Neuronal stem cell (in vitro differentiated cells): ENCODE measurements around the gene LIN54.

ENCODE experiments used
- DNase-seq: peaks from one replicate; pipeline ENCODE4 v3.0.0-alpha.2; 2013; ENCODE audit warnings: low spot score
- H2AFZ ChIP-seq: one replicate; pipeline ENCODE4 v1.6.1; 2013; ENCODE audit warnings: mild to moderate bottlenecking, low read length, inconsistent platforms
- H2AK5ac ChIP-seq: 2 replicates; pipeline ENCODE4 v1.6.1; 2013; ENCODE audit warnings: low read depth, mild to moderate bottlenecking, inconsistent platforms, low read length, moderate library complexity, mixed read lengths
- H2BK120ac ChIP-seq: 2 replicates; pipeline ENCODE4 v1.6.1; 2013; ENCODE audit warnings: low read depth, mild to moderate bottlenecking, inconsistent platforms, low read length, moderate library complexity, mixed read lengths
- H2BK12ac ChIP-seq: one replicate; pipeline ENCODE4 v1.6.1; 2013; ENCODE audit warnings: low read length, inconsistent platforms
- H2BK15ac ChIP-seq: 2 replicates; pipeline ENCODE4 v1.6.1; 2013; ENCODE audit warnings: mild to moderate bottlenecking, low read length, inconsistent platforms, mixed read lengths
- H2BK5ac ChIP-seq: one replicate; pipeline ENCODE4 v1.6.1; 2013; ENCODE audit warnings: inconsistent platforms, mild to moderate bottlenecking, low read length, moderate library complexity
- H3K14ac ChIP-seq: one replicate; pipeline ENCODE4 v1.6.1; 2013; ENCODE audit warnings: low read length, inconsistent platforms
- H3K18ac ChIP-seq: 2 replicates; pipeline ENCODE4 v1.6.1; 2013; ENCODE audit warnings: low read length, inconsistent platforms
- H3K23ac ChIP-seq: 2 replicates; pipeline ENCODE4 v1.6.1; 2013; ENCODE audit warnings: low read depth, mild to moderate bottlenecking, mixed read lengths, low read length, inconsistent platforms; ENCODE audit not compliant: poor library complexity
- H3K27ac ChIP-seq: replicated peaks from 3 replicates; pipeline ENCODE4 v1.5.1; 2013; ENCODE audit warnings: low read length, inconsistent platforms
- H3K27me3 ChIP-seq, 3 experiments: 2 replicates each; pipeline ENCODE4 v1.6.1; 2013; ENCODE audit warnings: low read length in 3 of 3, mild to moderate bottlenecking in 2 of 3, inconsistent platforms in 1 of 3, low read depth in 1 of 3, mixed read lengths in 1 of 3, moderate library complexity in 1 of 3; ENCODE audit not compliant: control insufficient read depth in 3 of 3, insufficient read depth in 3 of 3
- H3K36me3 ChIP-seq, 2 donors: replicated peaks in 1 of 2; 2 replicates each; pipeline ENCODE4 v1.6.1; 2013; ENCODE audit warnings: low read length in 2 of 2; ENCODE audit not compliant: control insufficient read depth in 2 of 2, insufficient read depth in 2 of 2
- H3K4ac ChIP-seq: 2 replicates; pipeline ENCODE4 v1.6.1; 2013; ENCODE audit warnings: inconsistent platforms, mild to moderate bottlenecking, low read length, moderate library complexity
- H3K4me1 ChIP-seq, 2 donors: 1 replicate in 1 of 2; 2 replicates in 1 of 2; pipeline ENCODE4 v1.6.1; 2013; ENCODE audit warnings: low read length in 2 of 2, low read depth in 1 of 2; ENCODE audit not compliant: control insufficient read depth in 2 of 2, insufficient read depth in 1 of 2
- H3K4me2 ChIP-seq: one replicate; pipeline ENCODE4 v1.6.1; 2013; ENCODE audit warnings: mild to moderate bottlenecking, low read length, inconsistent platforms; ENCODE audit not compliant: insufficient read depth, poor library complexity, severe bottlenecking
- H3K4me3 ChIP-seq, 2 donors: 2 replicates each; pipeline ENCODE4 v1.5.1; 2013; ENCODE audit warnings: low read length in 2 of 2, mild to moderate bottlenecking in 2 of 2, inconsistent platforms in 1 of 2, moderate library complexity in 1 of 2
- H3K79me1 ChIP-seq: one replicate; pipeline ENCODE4 v1.6.1; 2013; ENCODE audit warnings: low read depth, mild to moderate bottlenecking, inconsistent platforms, low read length, moderate library complexity
- H3K9ac ChIP-seq: one replicate; pipeline ENCODE4 v1.6.1; 2013; ENCODE audit warnings: mild to moderate bottlenecking, low read depth, low read length, inconsistent platforms; ENCODE audit not compliant: poor library complexity
- H3K9me3 ChIP-seq, 2 donors: replicated peaks in 1 of 2; 2 replicates each; pipeline versions ENCODE3 to v1.6.1; 2013; ENCODE audit warnings: low read length in 2 of 2, mild to moderate bottlenecking in 2 of 2, inconsistent platforms in 1 of 2, low read depth in 1 of 2, mixed read lengths in 1 of 2, moderate library complexity in 1 of 2; ENCODE audit not compliant: control insufficient read depth in 2 of 2, insufficient read depth in 1 of 2
- H4K8ac ChIP-seq: one replicate; pipeline ENCODE4 v1.6.1; 2013; ENCODE audit warnings: low read depth, mild to moderate bottlenecking, inconsistent platforms, low read length, moderate library complexity
- H4K91ac ChIP-seq: one replicate; pipeline ENCODE4 v1.6.1; 2013; ENCODE audit warnings: low read length, low read depth, mild to moderate bottlenecking, inconsistent platforms; ENCODE audit not compliant: poor library complexity
- WGBS, 2 donors: extraction: QIAGEN DNeasy Blood & Tissue Kit; methylation state at CpG; one replicate each; pipeline ENCODE4 v1.1.7; 2013; ENCODE audit warnings: missing lambda C conversion rate in 2 of 2, mixed read lengths in 1 of 2; ENCODE audit not compliant: insufficient read length in 2 of 2, insufficient replicate concordance in 1 of 2; ENCODE audit errors: extremely low coverage in 2 of 2; 5-methylcytosine and 5-hydroxymethylcytosine counted together

Gene LIN54

DNA sequence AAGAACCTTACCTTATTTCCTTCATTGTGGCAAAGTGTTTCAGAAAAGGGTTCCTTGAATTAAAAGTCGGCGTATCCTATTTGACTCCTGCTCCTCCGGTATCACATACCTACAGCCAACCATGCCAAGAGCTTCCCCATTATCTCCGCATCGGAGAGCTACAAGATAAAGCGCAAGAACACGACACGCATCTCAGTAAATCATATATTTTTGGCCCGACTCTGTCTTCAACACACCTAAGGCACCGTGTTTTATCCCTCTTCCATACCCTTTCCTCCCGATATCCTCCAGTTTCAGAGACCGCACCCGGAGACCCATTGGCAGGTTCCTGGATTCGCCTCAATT, 110.6 kb downstream of the LIN54 start:
- Histone ChIP-seq H3K4me2 (peak overlapping the region; percentile 47), H3K4ac (no peak overlapping the region), H3K9ac (no peak overlapping the region), H3K23ac (no peak overlapping the region), H3K14ac (no peak overlapping the region), H2BK12ac (no peak overlapping the region), H3K4me1 (peaks cover 0 to 7% of the 10 kb centered on the region in 2 donors), H3K27ac (peak overlapping the region; percentile 88), H3K36me3 (peaks cover 4 to 58% of the 10 kb centered on the region in 2 donors), H2BK5ac (peak overlapping the region; percentile 90), H3K9me3 (no peaks in the 10 kb centered on the region), H2BK120ac (no peak overlapping the region), H2AFZ (peak overlapping the region; percentile 94), H3K27me3 (no peaks in the 10 kb centered on the region), H4K8ac (no peak overlapping the region), H2AK5ac (no peak overlapping the region), H3K4me3 (peak overlapping the region; percentile 91), H3K79me1 (no peaks in the 10 kb centered on the region), H2BK15ac (no peak overlapping the region), H3K18ac (peak overlapping the region; percentile 53), H4K91ac (no peak overlapping the region)
- peak; percentile 42 for DNase-seq
- WGBS, 2 donors = no CpG with 5 or more reads among the region's 14 CpGs

DNA sequence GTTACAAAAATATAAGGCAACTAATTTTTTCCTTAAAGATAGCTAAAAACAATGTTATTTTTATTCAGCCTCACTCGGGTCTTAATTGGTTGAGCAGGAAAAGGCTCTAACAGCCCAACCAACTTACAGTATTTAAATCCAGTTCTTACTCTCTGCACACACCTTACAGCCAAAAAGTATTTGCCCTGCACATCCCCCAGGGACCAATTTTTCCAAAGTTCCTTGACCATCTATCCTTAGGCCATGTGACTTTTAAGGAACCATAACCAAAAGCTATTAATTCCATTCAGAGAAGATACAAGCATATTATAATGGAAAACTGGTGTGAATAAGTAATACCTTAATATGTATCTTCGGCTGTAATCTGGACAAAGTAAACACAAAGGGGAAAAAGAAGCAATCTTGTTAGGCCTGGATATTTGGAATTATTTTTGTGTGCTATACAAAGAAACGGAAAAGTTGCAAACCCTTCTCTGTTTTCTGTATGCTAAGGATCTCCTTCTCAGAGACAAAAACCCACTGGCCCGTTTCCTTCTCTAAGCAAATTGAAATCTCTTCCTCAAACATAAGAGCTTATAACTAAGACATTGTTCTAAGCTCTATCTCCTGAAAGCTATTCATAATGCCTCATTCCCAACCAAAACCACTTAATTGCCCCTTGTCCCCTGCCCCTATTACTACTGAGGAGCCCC, 111.1 kb downstream of the LIN54 start:
- no peak overlapping the region for H3K9ac ChIP-seq
- H2AFZ ChIP-seq = peak overlapping the region; percentile 94
- H2BK12ac ChIP-seq = no peak overlapping the region
- H3K36me3 ChIP-seq = peaks cover 4 to 58% of the 10 kb centered on the region in 2 donors
- no peak overlapping the region for H4K91ac ChIP-seq
- H3K4me3 ChIP-seq = peak overlapping the region; percentile 91
- H3K9me3 ChIP-seq = no peaks in the 10 kb centered on the region
- no peak for DNase-seq
- H3K18ac ChIP-seq = no peak overlapping the region
- peaks cover 0 to 7% of the 10 kb centered on the region in 2 donors for H3K4me1 ChIP-seq
- no peak overlapping the region for H2BK5ac ChIP-seq
- no CpG with 5 or more reads among the region's 4 CpGs for WGBS, 2 donors
- H2AK5ac ChIP-seq = no peak overlapping the region
- H3K27ac ChIP-seq = peak overlapping the region; percentile 88
- no peak overlapping the region for H4K8ac ChIP-seq
- peak overlapping the region; percentile 57 for H3K4me2 ChIP-seq
- H3K27me3 ChIP-seq = no peaks in the 10 kb centered on the region
- no peak overlapping the region for H2BK15ac ChIP-seq
- H3K4ac ChIP-seq = no peak overlapping the region
- no peak overlapping the region for H2BK120ac ChIP-seq
- no peak overlapping the region for H3K23ac ChIP-seq
- no peak overlapping the region for H3K14ac ChIP-seq
- H3K79me1 ChIP-seq = no peaks in the 10 kb centered on the region

DNA sequence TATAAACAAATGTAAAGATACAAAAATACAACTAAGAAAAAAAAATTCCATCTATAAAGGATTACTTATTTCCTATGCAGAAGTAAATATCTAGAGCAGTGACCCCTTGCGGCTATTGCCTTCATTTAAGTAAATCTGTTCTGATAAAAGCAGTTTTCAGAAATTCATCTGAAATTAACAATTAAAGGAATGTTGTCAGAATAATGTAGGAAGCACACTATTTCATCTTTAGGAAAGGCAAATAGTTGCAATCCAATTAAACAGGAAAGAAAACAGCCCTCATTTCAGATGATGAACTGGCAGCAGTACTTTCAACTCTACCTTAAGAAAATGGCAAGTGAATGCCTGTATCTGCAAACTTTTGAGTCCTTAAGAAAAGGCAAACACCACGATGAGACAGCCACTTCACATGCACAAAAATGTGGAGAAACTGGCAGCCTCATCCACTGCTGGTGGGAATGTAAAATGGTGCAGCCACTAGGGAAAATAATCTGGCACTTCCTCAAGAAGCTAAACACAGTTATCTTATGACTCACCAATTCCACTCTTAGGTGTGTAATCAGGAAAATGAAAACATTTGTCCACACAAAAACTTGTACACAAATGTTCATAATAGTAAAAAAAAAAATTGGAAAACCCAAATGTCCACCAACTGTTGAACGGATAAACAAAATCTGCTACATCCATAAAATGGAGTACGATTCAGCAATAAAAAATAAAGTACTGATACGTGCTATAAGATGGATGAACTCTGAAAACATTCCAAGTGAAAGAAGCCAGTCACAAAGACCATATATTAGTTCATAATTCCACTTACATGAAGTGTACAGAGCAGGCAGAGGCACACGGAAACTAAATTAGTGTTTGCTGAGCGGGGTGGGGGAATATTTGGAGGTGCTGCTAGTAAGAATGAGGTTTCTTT, 112.0 kb downstream of the LIN54 start:
- Histone ChIP-seq H3K4me1 (peaks cover 0 to 7% of the 10 kb centered on the region in 2 donors), H3K9me3 (no peaks in the 10 kb centered on the region), H3K9ac (no peak overlapping the region), H4K8ac (no peak overlapping the region), H2AFZ (no peak overlapping the region), H3K4me2 (peak overlapping the region; percentile 48), H2AK5ac (no peak overlapping the region), H3K27ac (no peak overlapping the region), H3K4ac (no peak overlapping the region), H3K14ac (no peak overlapping the region), H3K27me3 (no peaks in the 10 kb centered on the region), H2BK12ac (no peak overlapping the region), H4K91ac (no peak overlapping the region), H3K79me1 (no peaks in the 10 kb centered on the region), H2BK15ac (no peak overlapping the region), H3K4me3 (peak overlapping the region; percentile 70 to 91), H3K23ac (no peak overlapping the region), H2BK5ac (no peak overlapping the region), H3K36me3 (peaks cover 9 to 62% of the 10 kb centered on the region in 2 donors), H2BK120ac (no peak overlapping the region), H3K18ac (no peak overlapping the region)
- no peak for DNase-seq
- WGBS, 2 donors = no CpG with 5 or more reads among the region's 7 CpGs

DNA sequence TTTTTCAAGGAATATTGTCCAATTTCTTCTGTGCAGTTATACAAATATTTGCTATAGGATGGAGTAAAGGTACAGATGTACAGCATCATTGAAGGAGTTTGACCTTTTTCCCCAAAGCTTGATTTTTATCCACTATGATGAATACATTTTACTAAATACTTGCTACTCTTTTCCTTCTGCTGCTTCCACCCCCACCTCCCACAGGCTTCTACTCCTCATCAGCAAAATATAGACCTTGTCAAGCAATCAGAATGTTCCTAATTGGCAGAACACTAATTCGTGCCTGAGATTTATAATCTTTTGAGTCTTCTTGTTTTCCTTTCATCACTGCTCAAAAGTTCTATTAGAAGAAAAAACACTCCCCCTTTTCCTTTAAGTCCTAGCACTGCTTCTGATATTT, 113.9 kb downstream of the LIN54 start:
- Histone ChIP-seq H4K91ac (no peak overlapping the region), H3K36me3 (peaks cover 11 to 72% of the 10 kb centered on the region in 2 donors), H3K23ac (no peak overlapping the region), H2AFZ (no peak overlapping the region), H3K4me1 (peaks cover 0 to 7% of the 10 kb centered on the region in 2 donors), H2BK120ac (no peak overlapping the region), H3K14ac (no peak overlapping the region), H4K8ac (no peak overlapping the region), H3K4ac (no peak overlapping the region), H3K4me2 (no peak overlapping the region), H3K27ac (no peak overlapping the region), H3K4me3 (no peak overlapping the region), H2AK5ac (no peak overlapping the region), H3K27me3 (no peaks in the 10 kb centered on the region), H2BK12ac (no peak overlapping the region), H3K79me1 (no peaks in the 10 kb centered on the region), H2BK5ac (no peak overlapping the region), H3K18ac (no peak overlapping the region), H3K9me3 (no peaks in the 10 kb centered on the region), H3K9ac (no peak overlapping the region), H2BK15ac (no peak overlapping the region)
- no peak for DNase-seq
- WGBS, 2 donors = no CpG with 5 or more reads among the region's 1 CpG
